ENCODE results near the gene VWA8.

Gene VWA8

GRCh38 chr13:41601718-41602445 is 359.0 kb downstream of the VWA8 start:
- Mint-ChIP-seq H3K36me3 (peaks cover 37% of the 10 kb centered on the region), H3K9me3 (no peaks in the 10 kb centered on the region), H3K4me3 (no peak overlapping the region), H3K27ac (no peak overlapping the region), H3K4me1 (peaks cover 1% of the 10 kb centered on the region), H3K27me3 (no peaks in the 10 kb centered on the region)
- CTCF ChIA-PET: no interaction called here
- DNase-seq: no peak

- Mint-ChIP-seq H3K27me3 (no peaks in the 10 kb centered on the region), H3K4me1 (peaks cover 11% of the 10 kb centered on the region), H3K27ac (no peak overlapping the region), H3K9me3 (no peaks in the 10 kb centered on the region), H3K36me3 (peaks cover 26% of the 10 kb centered on the region), H3K4me3 (no peak overlapping the region)
- CTCF ChIA-PET: no interaction called here
- DNase-seq: no peak
Measured at GRCh38 chr13:41599619-41600018, 361.3 kb downstream of the VWA8 start.

- Mint-ChIP-seq H3K36me3 (peaks cover 21% of the 10 kb centered on the region), H3K4me1 (peaks cover 11% of the 10 kb centered on the region), H3K4me3 (no peak overlapping the region), H3K27ac (no peak overlapping the region), H3K27me3 (no peaks in the 10 kb centered on the region), H3K9me3 (no peaks in the 10 kb centered on the region)
- DNase-seq: no peak
- CTCF ChIA-PET: interaction anchor here (0.9 kb wide), 1 partner anchor 52 kb away, joined by 3 read pairs; no protein-coding TSS in a partner anchor
Measured at GRCh38 chr13:41597348-41598041, 363.4 kb downstream of the VWA8 start.

- Mint-ChIP-seq H3K4me1 (peaks cover 11% of the 10 kb centered on the region), H3K4me3 (no peak overlapping the region), H3K36me3 (peaks cover 20% of the 10 kb centered on the region), H3K27ac (no peak overlapping the region), H3K27me3 (no peaks in the 10 kb centered on the region), H3K9me3 (no peaks in the 10 kb centered on the region)
- DNase-seq: no peak
- CTCF ChIA-PET: no interaction called here
Measured at GRCh38 chr13:41596190-41596589, 364.7 kb downstream of the VWA8 start.

GRCh38 chr13:41595298-41595697 is 365.6 kb downstream of the VWA8 start:
- CTCF ChIA-PET: no interaction called here
- H3K27ac Mint-ChIP-seq: no peak overlapping the region
- no peaks in the 10 kb centered on the region for H3K27me3 Mint-ChIP-seq

GRCh38 chr13:41590643-41591042 is 370.3 kb downstream of the VWA8 start:
- H3K9me3 Mint-ChIP-seq: no peaks in the 10 kb centered on the region
- CTCF ChIA-PET: interaction anchor here (1.4 kb wide), 1 partner anchor 131 kb away, joined by 4 read pairs; no protein-coding TSS in a partner anchor
- H3K4me1 Mint-ChIP-seq: no peaks in the 10 kb centered on the region
- no peak overlapping the region for H3K4me3 Mint-ChIP-seq
- no peak for DNase-seq
- H3K27ac Mint-ChIP-seq: no peak overlapping the region
- peaks cover 30% of the 10 kb centered on the region for H3K36me3 Mint-ChIP-seq
- no peaks in the 10 kb centered on the region for H3K27me3 Mint-ChIP-seq

More at GRCh38 chr13:41595298-41595697, 365.6 kb downstream of the VWA8 start:
- Mint-ChIP-seq H3K4me3 (no peak overlapping the region), H3K4me1 (peaks cover 11% of the 10 kb centered on the region), H3K9me3 (no peaks in the 10 kb centered on the region), H3K36me3 (peaks cover 17% of the 10 kb centered on the region)
- DNase-seq: no peak

GRCh38 chr13:41590122-41590521 is 370.8 kb downstream of the VWA8 start:
- H3K27ac Mint-ChIP-seq: no peak overlapping the region
- H3K36me3 Mint-ChIP-seq: peaks cover 31% of the 10 kb centered on the region
- H3K4me3 Mint-ChIP-seq: no peak overlapping the region
- no peaks in the 10 kb centered on the region for H3K4me1 Mint-ChIP-seq
- CTCF ChIA-PET: interaction anchor here (1.4 kb wide), 1 partner anchor 130 kb away, joined by 4 read pairs; no protein-coding TSS in a partner anchor
- H3K9me3 Mint-ChIP-seq: no peaks in the 10 kb centered on the region
- DNase-seq: no peak
- no peaks in the 10 kb centered on the region for H3K27me3 Mint-ChIP-seq

GRCh38 chr13:41589434-41589833 is 371.5 kb downstream of the VWA8 start:
- Mint-ChIP-seq H3K36me3 (peaks cover 36% of the 10 kb centered on the region), H3K9me3 (no peaks in the 10 kb centered on the region), H3K27ac (no peak overlapping the region), H3K4me1 (no peaks in the 10 kb centered on the region), H3K4me3 (no peak overlapping the region), H3K27me3 (no peaks in the 10 kb centered on the region)
- CTCF ChIA-PET: no interaction called here
- DNase-seq: no peak

- no peak for DNase-seq
- Mint-ChIP-seq H3K27ac (no peak overlapping the region), H3K4me1 (no peaks in the 10 kb centered on the region), H3K36me3 (peaks cover 36% of the 10 kb centered on the region), H3K9me3 (no peaks in the 10 kb centered on the region), H3K4me3 (no peak overlapping the region), H3K27me3 (no peaks in the 10 kb centered on the region)
- CTCF ChIA-PET: no interaction called here
Measured at GRCh38 chr13:41588899-41589298, 372.0 kb downstream of the VWA8 start.

- no peaks in the 10 kb centered on the region for H3K9me3 Mint-ChIP-seq
- H3K27me3 Mint-ChIP-seq: no peaks in the 10 kb centered on the region
- no peak overlapping the region for H3K4me3 Mint-ChIP-seq
- CTCF ChIA-PET: no interaction called here
- H3K27ac Mint-ChIP-seq: no peak overlapping the region
- H3K36me3 Mint-ChIP-seq: peaks cover 34% of the 10 kb centered on the region
- no peak for DNase-seq
- no peaks in the 10 kb centered on the region for H3K4me1 Mint-ChIP-seq
Measured at GRCh38 chr13:41588448-41588847, 372.5 kb downstream of the VWA8 start.

GRCh38 chr13:41587490-41587889 is 373.4 kb downstream of the VWA8 start:
- Mint-ChIP-seq H3K9me3 (no peaks in the 10 kb centered on the region), H3K27ac (no peak overlapping the region), H3K4me3 (no peak overlapping the region), H3K4me1 (no peaks in the 10 kb centered on the region), H3K27me3 (no peaks in the 10 kb centered on the region), H3K36me3 (peaks cover 38% of the 10 kb centered on the region)
- DNase-seq: no peak
- CTCF ChIA-PET: interaction anchor here (0.6 to 2.4 kb wide), 4 partner anchors 9 to 1318 kb away, joined by 3 to 11 read pairs (median 4); no protein-coding TSS in a partner anchor

GRCh38 chr13:41586216-41586615 is 374.7 kb downstream of the VWA8 start:
- no peaks in the 10 kb centered on the region for H3K9me3 Mint-ChIP-seq
- DNase-seq: no peak
- H3K4me1 Mint-ChIP-seq: no peaks in the 10 kb centered on the region
- H3K36me3 Mint-ChIP-seq: peaks cover 42% of the 10 kb centered on the region
- no peak overlapping the region for H3K4me3 Mint-ChIP-seq
- H3K27ac Mint-ChIP-seq: no peak overlapping the region
- H3K27me3 Mint-ChIP-seq: no peaks in the 10 kb centered on the region
- CTCF ChIA-PET: interaction anchor here (0.6 to 2.4 kb wide), 4 partner anchors 22 to 663 kb away, joined by 3 to 11 read pairs (median 4); no protein-coding TSS in a partner anchor

GRCh38 chr13:41582027-41582463 is 378.9 kb downstream of the VWA8 start:
- Mint-ChIP-seq H3K4me1 (peaks cover 7% of the 10 kb centered on the region), H3K27ac (no peak overlapping the region), H3K27me3 (no peaks in the 10 kb centered on the region), H3K9me3 (no peaks in the 10 kb centered on the region), H3K4me3 (no peak overlapping the region), H3K36me3 (peaks cover 32% of the 10 kb centered on the region)
- DNase-seq: no peak
- CTCF ChIA-PET: no interaction called here

GRCh38 chr13:41580345-41580744 is 380.6 kb downstream of the VWA8 start:
- no peak for DNase-seq
- Mint-ChIP-seq H3K27me3 (no peaks in the 10 kb centered on the region), H3K27ac (no peak overlapping the region), H3K4me1 (peaks cover 11% of the 10 kb centered on the region), H3K36me3 (peaks cover 37% of the 10 kb centered on the region), H3K4me3 (no peak overlapping the region), H3K9me3 (no peaks in the 10 kb centered on the region)
- CTCF ChIA-PET: no interaction called here

GRCh38 chr13:41579881-41580280 is 381.0 kb downstream of the VWA8 start:
- Mint-ChIP-seq H3K27me3 (no peaks in the 10 kb centered on the region), H3K36me3 (peaks cover 39% of the 10 kb centered on the region), H3K9me3 (no peaks in the 10 kb centered on the region), H3K27ac (no peak overlapping the region), H3K4me1 (peaks cover 11% of the 10 kb centered on the region), H3K4me3 (no peak overlapping the region)
- CTCF ChIA-PET: no interaction called here
- no peak for DNase-seq

All from activated naive CD4-positive, alpha-beta T cell treated with anti-CD3 and anti-CD28 coated beads, Interleukin-2, amount 10 ng/mL, durations not matched to agents 7 days and 5 days (primary cell).